Measurements from ENCODE around the gene TTLL10. TPM values are rescaled to one million over a fixed set of nuclear protein-coding genes. Genes with fewer than 3 reads are reported as not detected.

The TTLL10 gene
- total RNA-seq, 1 donor from 2014 or later = not detected

DNA sequence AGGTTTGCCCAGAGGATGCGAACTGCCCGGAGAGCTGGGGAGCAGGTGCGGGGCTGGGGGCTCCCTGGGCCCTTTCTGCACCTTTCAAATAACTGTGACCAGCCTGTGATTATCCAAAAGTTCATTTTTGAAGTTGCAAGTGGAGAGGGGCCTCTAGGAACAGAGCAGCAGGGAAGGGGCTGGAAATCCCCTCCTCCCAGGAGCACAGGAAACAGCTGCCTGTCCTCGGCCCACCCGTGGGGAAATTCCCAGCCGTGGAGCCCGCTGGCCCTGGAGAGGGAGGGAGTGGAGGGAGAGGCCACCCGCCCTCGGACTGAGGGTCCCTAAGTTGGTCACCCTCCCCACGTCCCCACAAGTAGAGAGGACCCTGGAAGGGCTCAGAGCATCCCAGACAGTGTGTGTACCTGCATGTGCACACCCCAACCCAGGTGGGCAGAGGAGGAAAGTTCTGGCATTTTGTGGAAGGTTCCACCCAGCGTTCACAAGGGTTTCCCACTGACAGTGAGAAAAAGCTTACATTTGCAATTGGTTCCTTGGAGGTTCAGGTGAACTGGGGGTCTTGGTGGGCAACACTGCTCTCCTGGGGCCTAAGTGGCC, 41.5 kb downstream of the TTLL10 start:
- no peaks in the 10 kb centered on the region for H3K27me3 Mint-ChIP-seq (ENCODE audit: low read depth, unreplicated experiment)
- no peak for TF ChIP-seq EZH2 (IDR thresholded peaks at IDR 0.05; ENCODE audit: insufficient read depth, low read length)
- TF ChIP-seq, protein P1, sequence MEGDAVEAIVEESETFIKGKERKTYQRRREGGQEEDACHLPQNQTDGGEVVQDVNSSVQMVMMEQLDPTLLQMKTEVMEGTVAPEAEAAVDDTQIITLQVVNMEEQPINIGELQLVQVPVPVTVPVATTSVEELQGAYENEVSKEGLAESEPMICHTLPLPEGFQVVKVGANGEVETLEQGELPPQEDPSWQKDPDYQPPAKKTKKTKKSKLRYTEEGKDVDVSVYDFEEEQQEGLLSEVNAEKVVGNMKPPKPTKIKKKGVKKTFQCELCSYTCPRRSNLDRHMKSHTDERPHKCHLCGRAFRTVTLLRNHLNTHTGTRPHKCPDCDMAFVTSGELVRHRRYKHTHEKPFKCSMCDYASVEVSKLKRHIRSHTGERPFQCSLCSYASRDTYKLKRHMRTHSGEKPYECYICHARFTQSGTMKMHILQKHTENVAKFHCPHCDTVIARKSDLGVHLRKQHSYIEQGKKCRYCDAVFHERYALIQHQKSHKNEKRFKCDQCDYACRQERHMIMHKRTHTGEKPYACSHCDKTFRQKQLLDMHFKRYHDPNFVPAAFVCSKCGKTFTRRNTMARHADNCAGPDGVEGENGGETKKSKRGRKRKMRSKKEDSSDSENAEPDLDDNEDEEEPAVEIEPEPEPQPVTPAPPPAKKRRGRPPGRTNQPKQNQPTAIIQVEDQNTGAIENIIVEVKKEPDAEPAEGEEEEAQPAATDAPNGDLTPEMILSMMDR (IDR thresholded peaks at IDR 0.05; ENCODE audit: insufficient read depth, low read depth, low read length) = no peak
- H3K79me2 ChIP-seq (ENCODE audit: insufficient read depth, low read length) = peaks cover 5% of the 10 kb centered on the region

DNA sequence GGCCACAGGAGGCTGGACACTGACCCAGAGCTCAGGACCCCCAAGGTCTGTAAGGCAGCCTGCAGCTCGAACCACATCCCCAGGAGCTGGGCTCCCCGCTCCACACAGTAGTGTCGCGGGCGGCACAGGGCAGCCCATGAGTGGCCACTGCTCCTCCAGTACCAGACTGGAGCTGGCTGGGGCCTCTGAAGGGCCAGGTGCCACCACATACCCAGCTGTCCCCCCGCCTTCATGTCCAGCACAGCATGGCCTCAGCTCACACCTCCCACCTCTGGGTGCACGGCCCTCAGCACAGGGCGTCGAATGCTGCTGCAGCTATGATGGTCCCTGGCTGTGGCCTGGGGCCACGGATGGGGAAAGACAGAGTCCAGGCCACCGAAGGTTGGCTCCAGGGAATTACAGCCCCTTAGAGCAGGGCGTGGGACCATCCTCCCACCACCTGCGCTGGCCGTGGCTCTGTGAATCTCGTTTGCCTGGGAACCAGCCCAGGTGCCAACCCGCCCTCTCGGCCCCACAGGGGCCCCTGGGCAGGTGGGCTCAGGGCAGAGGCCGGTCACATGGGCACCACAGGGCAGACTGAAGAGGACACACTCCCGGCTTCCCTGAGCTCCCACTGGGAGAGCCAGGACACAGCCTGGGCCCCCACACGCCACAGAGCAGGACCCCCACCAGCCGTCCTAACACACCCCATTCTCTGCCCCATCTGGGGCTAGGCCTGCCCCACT, 42.4 kb downstream of the TTLL10 start:
- H3K4me3 Mint-ChIP-seq (ENCODE audit: unreplicated experiment) = no peak overlapping the region
- Histone ChIP-seq H3K27me3 (ENCODE audit: insufficient read depth, low read length) (no peaks in the 10 kb centered on the region), H3K9ac (ENCODE audit: low read length) (no peak overlapping the region), H4K20me1 (ENCODE audit: insufficient read depth, low read length) (peaks cover 21% of the 10 kb centered on the region), H3K9me3 (ENCODE audit: insufficient read depth, low read depth, low read length) (no peaks in the 10 kb centered on the region), H3K36me3 (ENCODE audit: insufficient read depth, low read length) (peaks cover 2% of the 10 kb centered on the region), H3K27ac (ENCODE audit: low read depth, low read length) (no peak overlapping the region), H3K4me3 (ENCODE audit: insufficient read depth, low read depth, low read length) (no peak overlapping the region), H2AFZ (ENCODE audit: low read depth, low read length) (no peak overlapping the region), H3K79me2 (ENCODE audit: insufficient read depth, low read length) (peaks cover 5% of the 10 kb centered on the region), H3K4me1 (ENCODE audit: insufficient read depth, low read length) (no peaks in the 10 kb centered on the region), H3K4me2 (ENCODE audit: low read length) (no peak overlapping the region)
- no peak for DNase-seq (ENCODE audit: low read depth)
- TF ChIP-seq, protein P1 (IDR thresholded peaks at IDR 0.05; ENCODE audit: insufficient read depth, low read depth, low read length) = no peak
- no peak for TF ChIP-seq EZH2 (IDR thresholded peaks at IDR 0.05; ENCODE audit: insufficient read depth, low read length)
- H3K4me1 Mint-ChIP-seq (ENCODE audit: low read depth, unreplicated experiment) = peaks cover 2% of the 10 kb centered on the region
- no peak for FAIRE-seq
- H3K9me3 Mint-ChIP-seq (ENCODE audit: unreplicated experiment) = no peaks in the 10 kb centered on the region
- peaks cover 4% of the 10 kb centered on the region for H3K36me3 Mint-ChIP-seq (ENCODE audit: low read depth, unreplicated experiment)
- H3K27ac Mint-ChIP-seq (ENCODE audit: unreplicated experiment) = no peak overlapping the region
- H3K27me3 Mint-ChIP-seq (ENCODE audit: low read depth, unreplicated experiment) = no peaks in the 10 kb centered on the region

More for the DNA sequence above, 41.5 kb downstream of the TTLL10 start:
- Mint-ChIP-seq H3K4me1 (ENCODE audit: low read depth, unreplicated experiment) (peaks cover 2% of the 10 kb centered on the region), H3K4me3 (ENCODE audit: unreplicated experiment) (no peak overlapping the region), H3K9me3 (ENCODE audit: unreplicated experiment) (no peaks in the 10 kb centered on the region), H3K27ac (ENCODE audit: unreplicated experiment) (no peak overlapping the region), H3K36me3 (ENCODE audit: low read depth, unreplicated experiment) (peaks cover 4% of the 10 kb centered on the region)
- Histone ChIP-seq H3K27me3 (ENCODE audit: insufficient read depth, low read length) (no peaks in the 10 kb centered on the region), H2AFZ (ENCODE audit: low read depth, low read length) (no peak overlapping the region), H3K9me3 (ENCODE audit: insufficient read depth, low read depth, low read length) (no peaks in the 10 kb centered on the region), H3K27ac (ENCODE audit: low read depth, low read length) (no peak overlapping the region), H4K20me1 (ENCODE audit: insufficient read depth, low read length) (peaks cover 21% of the 10 kb centered on the region), H3K4me1 (ENCODE audit: insufficient read depth, low read length) (no peaks in the 10 kb centered on the region), H3K4me2 (ENCODE audit: low read length) (no peak overlapping the region), H3K9ac (ENCODE audit: low read length) (no peak overlapping the region), H3K4me3 (ENCODE audit: insufficient read depth, low read depth, low read length) (no peak overlapping the region), H3K36me3 (ENCODE audit: insufficient read depth, low read length) (peaks cover 2% of the 10 kb centered on the region)
- FAIRE-seq = no peak
- DNase-seq (ENCODE audit: low read depth) = no peak

Measured in astrocyte (in vitro differentiated cells and primary cell).